GM11168 (cell line): ENCODE measurements around the gene HPCAL1.

Experiments
- in situ Hi-C: fragments of 300-500 bp; cut with MboI; formaldehyde crosslinking; loops from one replicate; pipeline ENCODE4 v1.12.0; 2022; ENCODE audit warnings: low sequenced_read_pairs; ENCODE audit not compliant: unreplicated experiment

Gene HPCAL1

GRCh38 chr2:10410823-10411437, 108.2 kb downstream of the HPCAL1 start:
- in situ Hi-C loops: no loop called here

- in situ Hi-C loops: no loop called here
These were observed 108.9 kb downstream of the HPCAL1 start for GRCh38 chr2:10411557-10411956.

GRCh38 chr2:10412380-10412779, 109.7 kb downstream of the HPCAL1 start:
- in situ Hi-C loops: no loop called here

GRCh38 chr2:10413503-10413902, 110.8 kb downstream of the HPCAL1 start:
- in situ Hi-C loops: no loop called here

GRCh38 chr2:10413991-10414451, 111.3 kb downstream of the HPCAL1 start:
- in situ Hi-C loops: no loop called here

GRCh38 chr2:10414591-10414990, 111.9 kb downstream of the HPCAL1 start:
- in situ Hi-C loops: no loop called here

- in situ Hi-C loops: loop anchor here (5.0 kb wide), 2 partner anchors 293 to 348 kb away; partner anchors contain the start of gene RRM2
These were observed 112.3 kb downstream of the HPCAL1 start for GRCh38 chr2:10415048-10415447.

- in situ Hi-C loops: loop anchor here (5.0 kb wide), 2 partner anchors 293 to 348 kb away; partner anchors contain the start of gene RRM2
These were observed 112.9 kb downstream of the HPCAL1 start for GRCh38 chr2:10415640-10416039.

- in situ Hi-C loops: loop anchor here (5.0 kb wide), 2 partner anchors 295 to 350 kb away; partner anchors contain the start of gene RRM2
These were observed 115.0 kb downstream of the HPCAL1 start for GRCh38 chr2:10417551-10418335.

- in situ Hi-C loops: loop anchor here (5.0 kb wide), 2 partner anchors 297 to 352 kb away; partner anchors contain the start of gene RRM2
These were observed 117.0 kb downstream of the HPCAL1 start for GRCh38 chr2:10419553-10420257.

GRCh38 chr2:10422251-10422650, 119.5 kb downstream of the HPCAL1 start:
- in situ Hi-C loops: no loop called here

GRCh38 chr2:10422732-10423399, 120.2 kb downstream of the HPCAL1 start:
- in situ Hi-C loops: no loop called here

GRCh38 chr2:10423400-10423774, 120.7 kb downstream of the HPCAL1 start:
- in situ Hi-C loops: no loop called here

- in situ Hi-C loops: no loop called here
These were observed 121.3 kb downstream of the HPCAL1 start for GRCh38 chr2:10424051-10424450.

- in situ Hi-C loops: no loop called here
These were observed 122.3 kb downstream of the HPCAL1 start for GRCh38 chr2:10424916-10425505.

GRCh38 chr2:10425699-10426098, 123.0 kb downstream of the HPCAL1 start:
- in situ Hi-C loops: no loop called here

- in situ Hi-C loops: no loop called here
These were observed 124.3 kb downstream of the HPCAL1 start for GRCh38 chr2:10426726-10427617.

GRCh38 chr2:10427618-10427949, 124.9 kb downstream of the HPCAL1 start:
- in situ Hi-C loops: no loop called here

GRCh38 chr2:10428355-10428754, 125.7 kb downstream of the HPCAL1 start:
- in situ Hi-C loops: no loop called here
